Naive thymus-derived CD4-positive, alpha-beta T cell (primary cell): Measurements from ENCODE around the gene PLAGL1. TPM values are rescaled to one million over a fixed set of nuclear protein-coding genes. Genes with fewer than 3 reads are reported as not detected.
"Not testable (repeated sequence)": the region's sequence is repeated elsewhere in the genome, so short reads cannot be mapped to it uniquely, and the experiment has no call there.

ENCODE experiments used
- ATAC-seq: fragments of 150-1000 bp; cut with Tn5 transposase; 2 replicates; pipeline ENCODE4 v1.10.0; 2021; ENCODE audit warnings: mild to moderate bottlenecking, moderate library complexity
- CTCF ChIA-PET: fragments of 350-600 bp; sonication (Branson Sonifier 250); formaldehyde crosslinking; loops from one replicate; lab custom pipeline; 2021; ENCODE audit warnings: antibody characterized with exemption; lab: Charles Lee
- POLR2A ChIA-PET: fragments of 350-600 bp; sonication (Branson Sonifier 250); formaldehyde crosslinking; loops from one replicate; lab custom pipeline; 2021; ENCODE audit warnings: antibody characterized with exemption, inconsistent platforms; lab: Charles Lee
- DNase-seq, 9 donors: peaks; one replicate each; pipeline versions ENCODE4 v3.0.0 to v3.0.0-alpha.2; 2020 to 2022; ENCODE audit warnings: mixed read lengths in 1 of 9
- H3K27ac ChIP-seq: one replicate; pipeline ENCODE4 v1.7.0; 2013; ENCODE audit warnings: mild to moderate bottlenecking, low read depth, low read length, moderate library complexity
- H3K27me3 ChIP-seq, 2 donors: one replicate each; pipeline ENCODE4 v1.7.0; 2013; ENCODE audit warnings: low read length in 2 of 2, mild to moderate bottlenecking in 2 of 2, moderate library complexity in 2 of 2; ENCODE audit not compliant: control insufficient read depth in 2 of 2, insufficient read depth in 2 of 2
- H3K36me3 ChIP-seq, 3 experiments: 1 replicate in 2 of 3; 2 replicates in 1 of 3; pipeline ENCODE4 v1.7.0; 2013; ENCODE audit warnings: low read length in 3 of 3, mild to moderate bottlenecking in 3 of 3, moderate library complexity in 1 of 3; ENCODE audit not compliant: insufficient read depth in 3 of 3, control insufficient read depth in 2 of 3
- H3K4me1 ChIP-seq, 2 donors: one replicate each; pipeline ENCODE4 v1.7.0; 2013; ENCODE audit warnings: low read length in 2 of 2, mild to moderate bottlenecking in 2 of 2, moderate library complexity in 1 of 2; ENCODE audit not compliant: control insufficient read depth in 2 of 2, insufficient read depth in 2 of 2
- H3K4me3 ChIP-seq: 2 replicates; pipeline ENCODE4 v1.7.0; 2013; ENCODE audit warnings: mild to moderate bottlenecking, low read length
- H3K9me3 ChIP-seq, 3 experiments: 1 replicate in 2 of 3; 2 replicates in 1 of 3; pipeline ENCODE4 v1.7.0; 2013; ENCODE audit warnings: low read length in 3 of 3; ENCODE audit not compliant: control insufficient read depth in 2 of 3
- H3K27ac Mint-ChIP-seq, 9 donors: one replicate each; pipeline ENCODE4 v1.8.0; 2020 to 2022; ENCODE audit warnings: mixed read lengths in 9 of 9, mild to moderate bottlenecking in 8 of 9, moderate library complexity in 5 of 9, inconsistent platforms in 2 of 9
- H3K27me3 Mint-ChIP-seq, 5 donors: one replicate each; pipeline ENCODE4 v1.8.0; 2021 to 2022; ENCODE audit warnings: mixed read lengths in 5 of 5, mild to moderate bottlenecking in 1 of 5
- H3K36me3 Mint-ChIP-seq, 5 donors: one replicate each; pipeline ENCODE4 v1.8.0; 2020 to 2022; ENCODE audit warnings: mixed read lengths in 5 of 5, mild to moderate bottlenecking in 3 of 5, inconsistent platforms in 1 of 5
- H3K4me1 Mint-ChIP-seq, 7 donors: one replicate each; pipeline ENCODE4 v1.8.0; 2020 to 2022; ENCODE audit warnings: mixed read lengths in 7 of 7, mild to moderate bottlenecking in 3 of 7, inconsistent platforms in 1 of 7
- H3K4me3 Mint-ChIP-seq, 10 donors: one replicate each; pipeline ENCODE4 v1.8.0; 2020 to 2022; ENCODE audit warnings: mild to moderate bottlenecking in 10 of 10, mixed read lengths in 10 of 10, moderate library complexity in 6 of 10, inconsistent platforms in 2 of 10
- H3K9me3 Mint-ChIP-seq, 11 donors: one replicate each; pipeline ENCODE4 v1.8.0; 2020 to 2022; ENCODE audit warnings: mixed read lengths in 11 of 11, mild to moderate bottlenecking in 4 of 11, inconsistent platforms in 1 of 11, moderate library complexity in 1 of 11
- intact Hi-C, 2 donors: fragments of 100-400 bp; cut with micrococcal nuclease; formaldehyde crosslinking; loops; one replicate each; pipeline ENCODE4 v1.15.1; 2023
- polyA plus RNA-seq, 2 donors: library from polyadenylated mRNA; unstranded; fragments of 300-500 nt; fragmentation: Illumina TruSeq; gene quantifications; one replicate each; pipeline ENCODE4 v1.2.3, GENCODE V29; 2021
- total RNA-seq, 6 experiments: library from RNA in 5 of 6; stranded (reverse) in 5 of 6; gene quantifications; 1 replicate in 5 of 6; 2 replicates in 1 of 6; pipeline ENCODE4 v1.2.3 and lab custom pipeline; 2021 to 2026

PLAGL1 gene
- total and polyA plus RNA-seq, 7 experiments from 2014 or later = 0.94 to 11.2 (median 4.3) TPM

DNA sequence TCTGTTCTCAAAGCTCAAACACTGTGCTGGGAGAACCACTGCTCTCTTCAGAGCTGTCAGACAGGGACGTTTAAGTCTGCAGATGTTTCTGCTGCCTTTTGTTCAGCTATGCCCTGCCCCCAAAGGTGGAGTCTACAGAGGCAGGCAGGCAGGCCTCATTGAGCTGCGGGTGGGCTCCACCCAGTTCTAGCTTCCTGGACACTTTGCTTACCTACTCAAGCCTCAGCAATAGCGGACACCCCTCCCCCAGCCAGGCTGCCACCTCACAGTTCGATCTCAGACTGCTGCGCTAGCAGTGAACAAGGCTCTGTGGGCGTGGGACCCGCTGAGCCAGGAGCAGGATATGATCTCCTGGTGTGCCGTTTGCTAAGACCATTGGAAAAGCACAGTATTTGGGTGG, 38.6 kb upstream of the PLAGL1 start:
- H3K27me3 Mint-ChIP-seq, H3K9me3 ChIP-seq, intact Hi-C loops, H3K4me3 ChIP-seq, H3K4me3 Mint-ChIP-seq, H3K4me1 Mint-ChIP-seq, H3K27ac Mint-ChIP-seq, H3K27me3 ChIP-seq, H3K36me3 ChIP-seq, ATAC-seq, H3K27ac ChIP-seq, H3K4me1 ChIP-seq: not testable (repeated sequence)
- ChIA-PET POLR2A (interaction anchor here (0.9 kb wide), 1 partner anchor 18 kb away, joined by 3 read pairs; no protein-coding TSS in a partner anchor), CTCF (interaction anchor here (1.4 kb wide), 1 partner anchor 18 kb away, joined by 3 read pairs; no protein-coding TSS in a partner anchor)
- peak in 1 of 9 donors; percentile 20 for DNase-seq
- H3K36me3 Mint-ChIP-seq = peaks cover 0 to 27% (median 6%) of the 10 kb centered on the region in 5 donors
- peaks cover 0 to 19% (median 0%) of the 10 kb centered on the region in 11 donors for H3K9me3 Mint-ChIP-seq

DNA sequence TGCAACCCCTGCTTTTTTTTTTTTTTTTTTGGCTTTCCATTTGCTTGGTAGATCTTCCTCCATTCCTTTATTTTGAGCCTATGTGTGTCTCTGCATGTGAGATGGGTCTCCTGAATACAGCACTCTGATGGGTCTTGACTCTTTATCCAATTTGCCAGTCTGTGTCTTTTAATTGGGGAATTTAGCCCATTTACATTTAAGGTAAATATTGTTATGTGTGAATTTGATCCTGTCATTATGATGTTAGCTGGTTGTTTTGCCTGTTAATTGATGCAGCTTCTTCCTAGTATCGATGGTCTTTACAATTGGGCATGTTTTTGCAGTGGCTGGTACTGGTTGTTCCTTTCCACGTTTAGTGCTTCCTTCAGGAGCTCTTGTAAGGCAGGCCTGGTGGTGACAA, 36.9 kb upstream of the PLAGL1 start:
- H3K27me3 Mint-ChIP-seq, CTCF ChIA-PET, H3K4me3 Mint-ChIP-seq, H3K4me3 ChIP-seq, H3K9me3 ChIP-seq, H3K4me1 Mint-ChIP-seq, H3K27me3 ChIP-seq, H3K27ac ChIP-seq, intact Hi-C loops, H3K4me1 ChIP-seq, H3K27ac Mint-ChIP-seq, DNase-seq, H3K36me3 ChIP-seq, ATAC-seq, POLR2A ChIA-PET: not testable (repeated sequence)
- Mint-ChIP-seq H3K9me3 (peaks cover 0 to 23% (median 0%) of the 10 kb centered on the region in 11 donors), H3K36me3 (peaks cover 0 to 21% (median 6%) of the 10 kb centered on the region in 5 donors)

DNA sequence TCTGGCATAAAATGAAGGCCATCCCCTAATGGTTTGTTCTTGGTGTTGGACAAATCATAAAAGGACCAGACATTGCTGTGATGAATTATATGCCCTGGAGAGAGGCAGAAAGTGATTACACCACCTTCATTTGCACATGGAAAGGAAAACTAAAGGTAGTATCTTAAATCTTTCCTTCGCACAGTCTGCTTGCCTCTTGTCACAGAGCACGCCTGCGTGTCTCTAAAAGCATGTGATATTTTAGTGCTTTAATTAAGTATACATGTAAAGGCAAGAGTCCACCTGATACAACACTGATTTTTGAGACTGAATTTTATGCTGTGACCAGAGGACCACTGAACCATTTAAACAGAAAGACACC, 28.8 kb upstream of the PLAGL1 start:
- intact Hi-C loops = loop anchor here in 1 of 2 donors (1.0 kb wide), 2 partner anchors 18 to 97 kb away; no protein-coding TSS in a partner anchor
- Histone ChIP-seq H3K4me1 (peaks cover 0 to 10% of the 10 kb centered on the region in 2 donors), H3K36me3 (no peaks in the 10 kb centered on the region), H3K4me3 (no peak overlapping the region), H3K9me3 (no peaks in the 10 kb centered on the region), H3K27me3 (no peaks in the 10 kb centered on the region), H3K27ac (no peak overlapping the region)
- ATAC-seq (no peak), DNase-seq (no peak)
- Mint-ChIP-seq H3K4me3 (peak overlapping the region in 6 of 10 donors; percentile 37 to 68 (median 59)), H3K27ac (peak overlapping the region in 2 of 9 donors; percentile 15 to 21), H3K9me3 (peaks cover 0 to 8% (median 7%) of the 10 kb centered on the region in 11 donors), H3K36me3 (peaks cover 3 to 11% (median 7%) of the 10 kb centered on the region in 5 donors), H3K27me3 (no peaks in the 10 kb centered on the region), H3K4me1 (peaks cover 0 to 17% (median 13%) of the 10 kb centered on the region in 7 donors)
- ChIA-PET POLR2A (no interaction called here), CTCF (interaction anchor here (0.6 kb wide), 2 partner anchors 20 to 97 kb away, joined by 3 to 4 read pairs; no protein-coding TSS in a partner anchor)

DNA sequence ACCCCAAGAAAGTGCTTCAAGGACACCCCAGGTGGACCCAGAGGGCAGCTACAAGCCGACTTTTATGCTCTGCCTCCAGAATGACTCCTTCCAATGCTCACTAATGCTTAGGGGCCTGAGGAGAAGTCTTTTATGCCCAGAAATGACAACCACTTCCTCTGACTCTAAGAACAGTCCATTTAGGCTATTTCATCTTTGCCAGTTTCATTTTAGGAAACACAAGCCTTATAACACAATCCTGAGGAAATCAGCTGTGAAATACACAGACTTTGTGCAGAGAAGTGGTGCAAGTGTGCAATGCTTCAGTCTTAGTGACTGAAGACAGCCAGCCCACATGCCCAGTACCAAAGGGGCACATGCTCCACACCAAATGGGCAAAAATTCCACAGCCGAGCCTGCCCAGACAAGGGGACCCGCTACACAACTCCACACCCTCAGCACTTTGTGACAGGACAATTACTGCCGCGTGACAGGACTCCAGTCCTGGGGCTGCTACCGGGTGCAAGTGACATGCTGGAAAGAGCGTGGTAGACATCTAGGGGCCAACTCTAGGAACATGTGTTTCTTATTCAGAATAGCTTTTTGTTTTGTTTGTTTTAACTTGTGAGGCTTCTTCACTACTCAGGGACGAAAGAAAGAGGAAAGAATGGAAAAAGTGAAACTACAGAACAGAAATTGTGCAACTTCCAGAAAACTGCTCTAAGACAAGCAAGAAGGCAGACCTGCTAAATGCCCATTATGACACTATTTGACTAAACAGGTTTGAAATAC, 28.2 kb upstream of the PLAGL1 start:
- H3K4me1 ChIP-seq = peaks cover 0 to 10% of the 10 kb centered on the region in 2 donors
- ATAC-seq = peak; percentile 73
- H3K4me3 ChIP-seq = no peak overlapping the region
- Mint-ChIP-seq H3K27ac (peak overlapping the region in 5 of 9 donors; percentile 15 to 39 (median 22)), H3K36me3 (peaks cover 3 to 10% (median 7%) of the 10 kb centered on the region in 5 donors), H3K9me3 (peaks cover 0 to 10% (median 3%) of the 10 kb centered on the region in 11 donors), H3K27me3 (peaks cover 0 to 2% (median 0%) of the 10 kb centered on the region in 5 donors), H3K4me3 (peak overlapping the region; percentile 28 to 75 (median 53)), H3K4me1 (peaks cover 0 to 17% (median 13%) of the 10 kb centered on the region in 7 donors)
- no peaks in the 10 kb centered on the region for H3K9me3 ChIP-seq
- CTCF ChIA-PET = interaction anchor here (0.6 kb wide), 1 partner anchor 20 kb away, joined by 3 read pairs; no protein-coding TSS in a partner anchor
- no peak overlapping the region for H3K27ac ChIP-seq
- POLR2A ChIA-PET = no interaction called here
- H3K27me3 ChIP-seq = no peaks in the 10 kb centered on the region
- peak in 2 of 9 donors; percentile 14 to 39 for DNase-seq
- intact Hi-C loops = loop anchor here in 1 of 2 donors (1.0 kb wide), 2 partner anchors 19 to 96 kb away; no protein-coding TSS in a partner anchor
- H3K36me3 ChIP-seq = no peaks in the 10 kb centered on the region

DNA sequence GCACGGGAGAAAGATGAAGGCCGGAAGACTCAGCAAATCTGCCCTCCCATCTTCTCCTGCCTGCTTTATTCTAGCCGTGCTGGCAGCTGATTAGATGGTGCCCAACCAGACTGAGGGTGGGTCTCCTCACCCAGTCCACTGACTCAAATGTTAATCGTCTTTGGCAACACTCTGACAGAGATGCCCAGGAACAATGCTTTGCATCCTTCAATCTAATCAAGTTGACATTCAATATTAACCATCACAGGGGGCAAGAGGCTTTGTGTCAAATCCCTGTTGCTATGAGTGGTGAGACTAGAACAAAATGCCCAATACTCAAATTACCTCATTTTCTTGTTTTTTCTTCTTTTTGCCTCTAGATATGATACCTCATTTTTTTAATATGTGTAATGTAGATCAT, 27.4 kb upstream of the PLAGL1 start:
- peak overlapping the region in 1 of 9 donors; percentile 22 for H3K27ac Mint-ChIP-seq
- H3K27me3 Mint-ChIP-seq = peaks cover 0 to 6% (median 0%) of the 10 kb centered on the region in 5 donors
- peaks cover 3 to 10% (median 7%) of the 10 kb centered on the region in 5 donors for H3K36me3 Mint-ChIP-seq

DNA sequence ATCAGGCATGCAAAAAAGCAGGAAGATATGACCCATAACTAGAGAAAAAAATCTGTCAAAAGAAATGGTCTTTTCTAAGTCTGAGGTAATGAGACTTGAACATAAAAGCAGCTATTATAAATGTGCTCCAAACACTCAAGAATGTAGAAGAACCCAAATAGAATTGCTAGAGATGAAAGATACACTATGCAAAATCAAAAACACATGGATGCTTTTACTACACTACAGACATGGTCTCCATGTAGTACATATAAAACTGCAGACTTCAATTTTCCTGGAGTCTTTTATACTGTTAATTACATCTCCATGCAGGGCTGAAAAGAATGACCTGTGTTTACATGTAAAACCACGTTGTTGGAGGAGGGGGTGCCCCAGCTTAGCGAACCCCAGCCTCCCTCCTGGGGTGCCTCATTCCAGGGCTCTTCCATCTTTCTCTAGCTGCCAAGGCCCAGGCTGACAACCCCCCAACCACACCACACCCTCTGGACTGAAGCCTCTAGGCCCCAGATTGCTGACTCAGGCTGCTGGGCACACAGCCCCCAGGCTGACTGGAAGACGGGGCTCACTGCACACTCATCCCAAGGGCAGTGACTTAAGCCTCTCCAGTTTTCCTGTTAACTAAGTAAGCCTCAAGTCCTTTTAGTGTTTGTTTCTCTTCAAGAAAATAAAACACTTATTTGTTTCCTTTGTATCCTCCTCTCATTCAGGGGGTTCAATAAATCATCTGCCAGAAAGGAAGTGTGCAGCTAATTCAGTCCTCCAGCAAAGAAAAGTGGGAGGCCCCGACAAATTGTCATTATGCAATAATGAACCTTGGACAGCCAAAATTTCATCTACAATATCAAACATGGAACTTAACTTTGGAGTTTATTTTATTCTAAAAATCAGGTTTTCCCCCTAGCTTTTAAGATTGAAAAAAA, 26.0 kb upstream of the PLAGL1 start:
- no peak overlapping the region for H3K27ac Mint-ChIP-seq
- H3K36me3 ChIP-seq = no peaks in the 10 kb centered on the region
- H3K27me3 Mint-ChIP-seq = peaks cover 0 to 13% (median 0%) of the 10 kb centered on the region in 5 donors
- H3K36me3 Mint-ChIP-seq = peaks cover 3 to 10% (median 7%) of the 10 kb centered on the region in 5 donors
- H3K9me3 Mint-ChIP-seq = peaks cover 0 to 10% (median 2%) of the 10 kb centered on the region in 11 donors
- H3K27me3 ChIP-seq = no peaks in the 10 kb centered on the region
- ChIA-PET CTCF (interaction anchor here (1.3 kb wide), 1 partner anchor 20 kb away, joined by 3 read pairs; no protein-coding TSS in a partner anchor), POLR2A (no interaction called here)
- peaks cover 0 to 17% (median 13%) of the 10 kb centered on the region in 7 donors for H3K4me1 Mint-ChIP-seq
- ATAC-seq (no peak), DNase-seq (no peak)
- intact Hi-C loops = no loop called here
- H3K4me3 Mint-ChIP-seq = no peak overlapping the region
- H3K4me3 ChIP-seq = no peak overlapping the region
- no peak overlapping the region for H3K27ac ChIP-seq
- no peaks in the 10 kb centered on the region for H3K9me3 ChIP-seq
- peaks cover 0 to 10% of the 10 kb centered on the region in 2 donors for H3K4me1 ChIP-seq

More for the DNA sequence above, 27.4 kb upstream of the PLAGL1 start:
- Mint-ChIP-seq H3K4me1 (peaks cover 0 to 17% (median 13%) of the 10 kb centered on the region in 7 donors), H3K4me3 (peak overlapping the region in 5 of 10 donors; percentile 42 to 71 (median 64)), H3K9me3 (peaks cover 0 to 10% (median 2%) of the 10 kb centered on the region in 11 donors)
- H3K9me3 ChIP-seq = no peaks in the 10 kb centered on the region
- ChIA-PET CTCF (no interaction called here), POLR2A (no interaction called here)
- intact Hi-C loops = no loop called here
- H3K27ac ChIP-seq = no peak overlapping the region
- no peaks in the 10 kb centered on the region for H3K27me3 ChIP-seq
- no peak overlapping the region for H3K4me3 ChIP-seq
- DNase-seq (no peak), ATAC-seq (no peak)
- peaks cover 0 to 10% of the 10 kb centered on the region in 2 donors for H3K4me1 ChIP-seq
- H3K36me3 ChIP-seq = no peaks in the 10 kb centered on the region
